Psoas muscle (tissue), 8 donors: ENCODE data around the gene LRBA. TPM values are rescaled to one million over a fixed set of nuclear protein-coding genes. Genes with fewer than 3 reads are reported as not detected.
A peak's percentile ranks its signal among the peaks of the same experiment; 100 is the strongest.

Experiments
- ATAC-seq, 4 donors: fragments of 200-7000 bp; cut with Tn5 transposase; one replicate each; pipeline ENCODE4 v1.9.1; 2020; ENCODE audit warnings: moderate library complexity in 3 of 4, mild to moderate bottlenecking in 2 of 4
- DNase-seq, 2 donors: peaks; one replicate each; pipeline ENCODE4 v3.0.0-alpha.2; 2020
- H3K27ac ChIP-seq: fragments of 200-600 bp; one replicate; pipeline ENCODE4 v1.8.0; 2022
- H3K27me3 ChIP-seq, 3 donors: fragments of 200-600 bp in 1 of 3; one replicate each; pipeline versions ENCODE4 v1.6.1 to v1.8.0; 2013 to 2022; ENCODE audit warnings: low read length in 2 of 3, mild to moderate bottlenecking in 2 of 3, moderate library complexity in 1 of 3; ENCODE audit not compliant: insufficient read depth in 3 of 3
- H3K36me3 ChIP-seq, 2 donors: fragments of 200-600 bp in 1 of 2; one replicate each; pipeline versions ENCODE4 v1.6.1 to v1.8.0; 2013 to 2022; ENCODE audit warnings: low read depth in 1 of 2, mild to moderate bottlenecking in 1 of 2, moderate library complexity in 1 of 2; ENCODE audit not compliant: insufficient read depth in 1 of 2
- H3K4me1 ChIP-seq: fragments of 200-600 bp; one replicate; pipeline ENCODE4 v1.8.0; 2022
- H3K4me3 ChIP-seq: fragments of 200-600 bp; one replicate; pipeline ENCODE4 v1.8.0; 2022; ENCODE audit warnings: mild to moderate bottlenecking
- H3K9me3 ChIP-seq: fragments of 200-600 bp; one replicate; pipeline ENCODE4 v1.8.0; 2022
- WGBS, 3 donors: extraction: QIAGEN DNeasy Blood & Tissue Kit; methylation state at CpG; one replicate each; pipeline versions ENCODE4 v1.1.6 to v1.1.7; 2013; 5-methylcytosine and 5-hydroxymethylcytosine counted together
- intact Hi-C, 2 donors: fragments of 100-400 bp; cut with DNase I; formaldehyde crosslinking; loops; one replicate each; pipeline versions ENCODE4 v1.11.0 to v1.14.2; 2022
- polyA plus RNA-seq, 3 donors: library from polyadenylated mRNA; stranded (reverse); fragments of 200-250 nt; gene quantifications; one replicate each; pipeline ENCODE4 v1.2.3, GENCODE V29; 2013
- total RNA-seq, 4 donors: library from RNA; stranded (reverse); fragmentation: NEBNext Ultra II Directional in 2 of 4; extraction: Animal tissue kit (Norgen Biotek cat#: 25700) in 2 of 4; gene quantifications; one replicate each; pipeline versions ENCODE4 v1.2.1 to v1.2.4, GENCODE V29; 2021 to 2023
- TF ChIP-seq, protein P1 (sequence below): fragments of 200-600 bp; IDR thresholded peaks from one replicate; pipeline ENCODE4 v1.8.0; 2022; ENCODE audit warnings: antibody characterized with exemption
- donor health status: healthy with polysubstance abuse.
- donor health status: DM: no; HTN: no; CAD: no; lungs with moderate emphysema.
- donor health status: Bipolar disorder and iron deficiency.
- donor health status: healthy.
- donor health status: DM: yes; HTN: yes; CAD: no.
- donor health status: DM: no; HTN: no; CAD: no.
- donor health status: DM: no; HTN: no; CAD: no.
- donor health status: DM: yes; HTN: yes; CAD: no.

Gene LRBA
- total and polyA plus RNA-seq, 7 donors, result 2.9 to 10.6 (median 6.4) TPM

DNA sequence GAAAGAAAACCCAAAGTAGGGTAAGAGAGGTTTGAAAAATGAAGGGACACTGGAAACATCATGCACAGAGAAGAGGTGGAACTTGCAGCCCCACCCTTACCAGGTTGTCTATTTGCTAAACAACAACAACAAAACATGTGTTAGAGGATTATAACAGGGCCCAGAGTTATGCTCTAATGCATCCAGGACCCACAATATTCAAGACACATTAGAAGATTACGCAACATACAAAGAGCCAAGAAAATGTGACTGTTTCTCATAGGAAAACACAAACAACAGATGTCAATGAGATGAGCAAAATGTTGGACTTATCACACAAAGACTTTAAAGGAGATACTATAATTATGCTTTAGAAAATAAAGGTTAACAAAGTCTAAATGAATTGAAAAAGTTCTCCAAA lies 128.5 kb downstream of the LRBA start:
- Histone ChIP-seq H3K27me3 (no peaks in the 10 kb centered on the region), H3K4me3 (no peak overlapping the region), H3K27ac (no peak overlapping the region), H3K9me3 (no peaks in the 10 kb centered on the region), H3K4me1 (no peaks in the 10 kb centered on the region), H3K36me3 (peaks cover 0 to 5% of the 10 kb centered on the region in 2 donors)
- 95 to 98% (median 97%) methylated on average over 1 of the region's 1 CpG for WGBS, 3 donors
- TF ChIP-seq, protein P1, sequence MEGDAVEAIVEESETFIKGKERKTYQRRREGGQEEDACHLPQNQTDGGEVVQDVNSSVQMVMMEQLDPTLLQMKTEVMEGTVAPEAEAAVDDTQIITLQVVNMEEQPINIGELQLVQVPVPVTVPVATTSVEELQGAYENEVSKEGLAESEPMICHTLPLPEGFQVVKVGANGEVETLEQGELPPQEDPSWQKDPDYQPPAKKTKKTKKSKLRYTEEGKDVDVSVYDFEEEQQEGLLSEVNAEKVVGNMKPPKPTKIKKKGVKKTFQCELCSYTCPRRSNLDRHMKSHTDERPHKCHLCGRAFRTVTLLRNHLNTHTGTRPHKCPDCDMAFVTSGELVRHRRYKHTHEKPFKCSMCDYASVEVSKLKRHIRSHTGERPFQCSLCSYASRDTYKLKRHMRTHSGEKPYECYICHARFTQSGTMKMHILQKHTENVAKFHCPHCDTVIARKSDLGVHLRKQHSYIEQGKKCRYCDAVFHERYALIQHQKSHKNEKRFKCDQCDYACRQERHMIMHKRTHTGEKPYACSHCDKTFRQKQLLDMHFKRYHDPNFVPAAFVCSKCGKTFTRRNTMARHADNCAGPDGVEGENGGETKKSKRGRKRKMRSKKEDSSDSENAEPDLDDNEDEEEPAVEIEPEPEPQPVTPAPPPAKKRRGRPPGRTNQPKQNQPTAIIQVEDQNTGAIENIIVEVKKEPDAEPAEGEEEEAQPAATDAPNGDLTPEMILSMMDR, result no peak
- DNase-seq (no peak), ATAC-seq (no peak)
- intact Hi-C loops, result no loop called here

DNA sequence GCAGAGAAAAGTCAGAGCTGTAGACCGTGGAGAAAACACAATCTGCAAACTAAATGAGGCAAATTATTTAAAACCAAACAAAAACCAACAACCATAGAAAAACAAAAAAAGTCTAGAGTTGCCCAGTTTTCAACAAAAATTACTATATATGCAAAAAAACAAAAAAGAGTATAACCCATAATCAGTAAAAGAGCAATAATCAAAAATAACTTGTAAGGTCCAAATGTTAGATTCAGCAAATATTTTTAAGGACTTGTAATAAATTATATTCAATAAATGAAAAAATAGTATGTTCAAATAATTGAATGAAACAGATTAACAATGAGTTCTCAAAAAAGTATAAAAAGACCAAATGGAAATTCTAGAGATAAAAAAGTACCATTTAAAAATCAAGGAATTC lies 130.5 kb downstream of the LRBA start:
- TF ChIP-seq, protein P1, result no peak
- 94 to 100% (median 97%) methylated on average over 1 of the region's 1 CpG for WGBS, 3 donors
- Histone ChIP-seq H3K27me3 (no peaks in the 10 kb centered on the region), H3K9me3 (peaks cover 5% of the 10 kb centered on the region), H3K4me3 (no peak overlapping the region), H3K4me1 (no peaks in the 10 kb centered on the region), H3K36me3 (no peaks in the 10 kb centered on the region), H3K27ac (no peak overlapping the region)
- no peak for DNase-seq
- ATAC-seq, result no peak
- intact Hi-C loops, result no loop called here

DNA sequence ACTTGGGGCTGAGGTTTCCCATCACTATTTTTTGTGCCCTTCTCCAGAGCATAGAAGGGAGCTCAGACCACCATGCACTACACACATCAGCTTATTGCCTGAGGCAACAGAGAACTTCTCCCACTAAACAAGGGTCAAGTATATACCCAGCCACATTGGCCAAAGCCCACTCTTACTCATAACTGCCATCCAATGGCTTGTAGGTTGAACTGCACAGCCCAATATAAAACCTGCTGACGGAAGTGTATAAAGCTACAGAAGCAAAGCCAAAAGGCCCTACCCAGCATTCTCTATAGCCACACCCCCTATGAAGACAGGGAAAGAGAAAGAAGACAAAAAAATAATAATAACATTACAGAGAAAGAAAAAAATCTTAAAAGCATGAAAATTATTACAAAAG lies 139.7 kb downstream of the LRBA start:
- H3K36me3 ChIP-seq, result peaks cover 0 to 7% of the 10 kb centered on the region in 2 donors
- WGBS, 3 donors, result 94 to 100% (median 100%) methylated on average over 1 of the region's 1 CpG
- ATAC-seq, result no peak
- intact Hi-C loops, result no loop called here
- no peak overlapping the region for H3K4me3 ChIP-seq
- no peaks in the 10 kb centered on the region for H3K27me3 ChIP-seq
- H3K4me1 ChIP-seq, result no peaks in the 10 kb centered on the region
- TF ChIP-seq, protein P1, result no peak
- no peak for DNase-seq
- peaks cover 5% of the 10 kb centered on the region for H3K9me3 ChIP-seq
- H3K27ac ChIP-seq, result no peak overlapping the region

DNA sequence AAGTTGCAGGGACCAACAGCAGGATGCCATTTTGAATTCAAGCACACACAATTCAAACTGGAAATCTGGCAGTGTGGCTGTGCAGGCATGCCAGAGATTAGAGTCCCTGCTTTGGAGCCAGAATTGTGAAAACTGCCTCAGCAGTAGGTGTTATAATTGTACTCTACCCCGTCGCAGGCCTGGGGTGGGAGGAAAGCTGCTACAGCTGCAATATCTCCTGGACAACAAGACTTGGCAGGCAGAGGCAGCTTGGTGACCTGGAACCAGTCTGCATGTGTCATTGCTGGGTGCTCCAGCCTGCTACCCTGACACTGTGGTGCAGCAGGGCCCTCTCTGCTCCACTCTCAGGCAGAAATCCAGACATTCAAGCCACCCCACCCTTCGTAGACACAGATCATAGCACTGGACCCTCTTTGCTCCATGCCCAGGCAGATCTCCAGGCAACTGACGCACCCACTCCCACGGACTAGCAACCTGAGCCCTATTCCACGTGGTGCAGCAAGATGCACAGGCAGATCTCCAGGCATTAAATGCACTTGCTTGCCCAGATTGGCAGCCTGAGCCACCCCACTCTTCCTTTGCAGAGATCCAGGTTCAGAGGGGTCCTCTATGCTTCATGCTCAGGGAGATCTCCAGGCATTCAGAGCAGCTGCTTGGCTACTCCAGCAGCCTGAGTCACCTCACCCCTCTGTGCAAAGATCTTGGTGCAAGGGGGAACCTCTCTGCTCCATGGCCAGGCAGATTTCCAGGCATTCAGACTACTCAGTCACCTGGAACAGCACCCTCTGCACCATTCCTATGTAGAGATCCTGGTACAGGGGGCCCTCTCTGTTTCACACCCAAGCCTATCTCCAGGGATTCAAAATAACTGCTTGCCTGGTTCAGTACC lies 140.5 kb downstream of the LRBA start:
- TF ChIP-seq, protein P1, result no peak
- DNase-seq (peak in 1 of 2 donors; percentile 56), ATAC-seq (peak; percentile 61 to 96 (median 82))
- Histone ChIP-seq H3K4me1 (no peaks in the 10 kb centered on the region), H3K4me3 (no peak overlapping the region), H3K9me3 (peaks cover under 1% of the 10 kb centered on the region), H3K36me3 (peaks cover 0 to 7% of the 10 kb centered on the region in 2 donors), H3K27ac (no peak overlapping the region), H3K27me3 (no peaks in the 10 kb centered on the region)
- 34 to 37% (median 34%) methylated on average over 6 of the region's 6 CpGs for WGBS, 3 donors
- intact Hi-C loops, result no loop called here
